GM21515 (cell line): ENCODE data around the gene ASPG.

ENCODE experiments used
- ATAC-seq: cut with Tn5 transposase; IDR thresholded peaks from one replicate; pipeline ENCODE4 v1.9.1; 2021; ENCODE audit not compliant: unreplicated experiment

Gene ASPG

DNA sequence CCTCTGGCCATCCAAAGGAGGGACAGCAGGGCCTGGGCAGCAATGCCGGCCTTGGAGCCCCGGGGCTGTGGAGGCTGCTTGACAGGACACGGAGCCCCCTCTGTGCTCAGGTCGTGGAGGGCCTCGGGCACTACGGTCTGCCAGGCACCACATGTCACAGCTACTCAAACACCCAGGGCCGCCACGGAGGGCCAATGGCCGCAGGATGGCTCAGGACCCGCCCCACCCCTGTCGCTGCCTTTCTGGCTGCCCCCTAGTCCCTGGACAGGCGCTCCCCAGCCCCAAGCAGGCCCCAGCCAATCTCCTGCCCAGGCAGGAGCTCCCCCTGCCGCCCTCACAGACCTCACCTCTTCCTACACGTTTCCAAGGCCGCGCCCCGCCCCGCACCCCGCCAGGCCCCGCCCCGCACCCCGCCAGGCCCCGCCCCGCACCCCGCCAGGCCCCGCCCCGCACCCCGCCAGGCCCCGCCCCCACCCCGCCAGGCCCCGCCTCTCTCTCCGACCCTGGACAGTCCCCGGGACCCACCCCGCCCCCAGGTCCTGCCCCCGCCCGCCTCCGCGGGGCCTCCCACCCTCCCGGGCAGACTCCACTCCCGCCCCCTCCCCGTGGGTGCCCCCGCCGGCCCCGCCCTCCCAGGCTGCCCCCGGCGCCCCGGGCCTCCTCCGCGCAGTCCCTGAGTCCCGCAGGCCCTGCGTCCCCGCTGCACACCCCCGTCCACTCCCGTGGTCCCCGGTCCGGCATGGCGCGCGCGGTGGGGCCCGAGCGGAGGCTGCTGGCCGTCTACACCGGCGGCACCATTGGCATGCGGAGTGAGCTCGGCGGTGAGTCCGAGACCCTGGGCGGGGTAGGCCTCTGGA, at the start of gene ASPG:
TSS of gene ASPG (plus strand) at position 669 of the 857 bp plus-strand sequence. CDS start at position 740, 71 bp downstream.
- ATAC-seq = no peak

DNA sequence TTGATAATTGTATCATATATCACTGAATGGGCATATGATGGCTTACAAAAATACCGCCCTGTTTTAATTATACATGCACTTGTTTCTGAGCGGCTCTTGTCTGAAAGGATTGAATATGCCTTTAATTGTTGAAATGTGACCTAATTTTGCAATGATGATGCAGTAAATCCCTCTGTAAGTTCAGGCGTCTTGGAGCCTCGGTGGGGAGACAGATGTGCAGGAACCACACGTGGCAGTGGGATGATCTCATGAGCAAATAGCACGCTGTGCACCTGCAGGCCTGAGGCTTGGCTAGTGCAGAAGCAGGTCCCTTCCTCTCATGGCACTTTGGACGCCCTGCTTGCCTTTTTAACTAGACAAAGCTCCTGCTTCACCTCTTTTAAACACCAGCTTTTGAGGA, 49.3 kb upstream of the ASPG start:
- no peak for ATAC-seq

DNA sequence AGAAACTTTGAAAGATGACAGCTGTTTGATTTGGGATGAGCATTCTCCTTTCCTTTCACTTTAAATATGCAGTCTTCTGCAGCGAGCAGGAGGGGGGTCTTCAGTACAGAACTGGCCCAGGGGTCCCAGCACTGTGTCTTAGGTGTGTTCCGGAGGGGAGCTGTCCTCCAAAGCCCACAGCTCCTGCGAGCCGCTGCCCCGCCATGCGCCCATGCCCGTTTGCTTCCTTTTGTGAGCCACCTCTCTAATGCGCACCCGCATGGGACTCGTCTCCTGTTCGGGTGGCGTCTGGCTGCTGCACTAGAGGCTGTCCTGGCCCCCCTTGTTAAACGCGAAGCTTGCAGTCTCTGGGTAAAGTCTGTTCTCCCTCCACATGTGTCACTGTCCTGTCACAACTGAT, 48.4 kb upstream of the ASPG start:
- ATAC-seq = no peak

DNA sequence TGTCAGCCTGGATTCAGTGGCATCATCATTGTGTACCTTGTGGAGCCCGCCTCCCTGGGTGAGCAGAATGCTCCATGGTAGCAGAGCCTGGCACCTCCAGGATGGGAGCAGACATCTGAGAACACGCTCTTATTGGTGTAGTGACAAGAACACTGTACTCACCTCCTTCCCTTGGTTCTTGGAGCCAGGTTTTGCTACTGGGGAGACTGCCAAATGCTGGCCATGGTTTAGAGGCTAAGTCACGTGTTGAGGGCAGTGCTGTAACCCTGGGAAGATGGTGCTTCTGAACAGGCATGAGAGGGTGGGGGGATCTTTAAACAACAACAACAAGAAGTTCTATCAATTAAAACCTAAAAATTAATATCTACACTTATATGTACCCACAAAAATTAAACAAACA, 47.6 kb upstream of the ASPG start:
- no peak for ATAC-seq

DNA sequence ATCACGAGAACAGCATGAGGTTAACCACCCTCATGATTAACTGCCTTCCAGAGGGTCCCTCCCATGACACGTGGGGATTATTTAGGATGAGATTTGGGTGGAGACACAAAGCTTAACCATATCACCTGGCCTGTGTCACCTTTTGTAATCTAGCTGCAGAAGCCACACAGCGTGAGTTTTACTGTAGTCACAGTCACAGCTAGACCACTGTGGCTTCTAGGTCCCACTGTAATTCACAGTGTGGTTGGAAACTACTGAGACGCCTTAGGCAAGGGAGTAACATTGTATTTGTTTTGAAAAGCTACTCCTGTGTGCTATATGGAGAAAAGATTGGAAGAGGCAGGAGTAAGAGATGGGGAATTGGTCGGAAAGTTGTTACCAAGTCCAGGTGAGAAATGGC, 46.3 kb upstream of the ASPG start:
- no peak for ATAC-seq

DNA sequence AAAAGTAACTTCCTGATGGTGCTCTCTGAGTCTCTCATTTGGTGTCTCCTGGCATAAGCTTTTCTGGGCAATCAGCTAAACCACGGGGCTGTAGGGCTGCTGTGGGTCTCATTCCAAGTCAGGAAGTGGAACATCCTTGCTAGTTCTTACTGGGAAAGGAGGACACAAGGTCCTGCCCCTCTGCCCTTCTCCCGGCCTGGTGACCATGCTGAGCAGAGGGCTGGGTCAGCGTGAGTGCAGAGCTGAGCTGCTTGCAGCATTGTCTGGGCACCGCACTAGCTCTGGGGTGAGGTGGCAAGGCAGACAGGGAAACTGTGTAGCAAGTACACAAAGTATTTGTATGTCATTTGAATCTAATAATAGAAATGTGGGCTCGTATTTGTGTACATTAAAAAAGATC, 45.0 kb upstream of the ASPG start:
- no peak for ATAC-seq

DNA sequence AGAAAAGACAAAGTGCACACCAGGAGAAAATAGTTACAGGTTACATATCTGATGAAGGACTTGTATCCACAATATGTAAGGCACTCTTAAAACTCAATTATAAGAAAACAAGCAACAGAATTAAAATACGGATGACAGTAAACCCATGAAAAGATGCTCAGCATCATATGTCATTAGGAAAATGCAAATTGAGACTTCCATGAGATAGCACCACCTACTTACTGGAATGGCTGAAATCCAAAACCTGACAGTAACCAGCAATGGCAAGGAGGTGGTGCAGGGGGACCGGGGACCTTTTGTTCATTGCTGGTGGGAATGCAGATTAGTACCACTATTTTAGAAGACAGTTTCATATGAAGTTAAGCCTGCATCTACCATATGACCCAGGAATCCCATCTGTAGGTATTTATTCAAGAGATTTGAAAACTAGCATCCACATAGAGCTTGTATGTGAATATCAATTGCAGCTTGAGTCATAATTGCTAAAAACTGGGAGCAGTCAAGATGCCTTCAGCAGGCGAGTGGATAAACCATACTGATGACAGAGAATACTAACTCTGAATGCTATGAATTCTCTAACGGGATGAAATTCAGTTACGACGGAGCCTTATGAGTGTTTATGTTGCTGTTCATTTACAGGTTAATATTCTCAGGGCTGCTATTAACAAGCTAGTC, 43.9 kb upstream of the ASPG start:
- ATAC-seq = no peak

DNA sequence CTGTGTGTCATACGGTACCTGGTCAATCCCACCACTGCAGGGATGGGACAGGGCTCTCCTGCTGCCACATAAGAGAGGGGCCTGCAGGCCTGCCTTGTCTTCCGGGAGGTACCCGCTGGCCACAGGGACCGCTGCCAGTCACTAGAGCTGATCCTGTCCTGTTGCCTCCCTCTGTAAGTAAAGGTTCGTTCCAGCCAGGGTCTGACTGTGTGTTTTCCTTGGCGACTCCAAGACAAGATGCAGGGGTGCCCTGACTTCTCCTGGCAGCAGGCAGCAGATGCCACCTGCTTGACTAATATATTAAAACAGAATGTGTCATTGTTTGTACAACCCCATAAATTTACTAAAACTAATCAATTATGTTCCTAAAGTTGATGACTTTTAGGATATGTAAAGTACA, 41.5 kb upstream of the ASPG start:
- no peak for ATAC-seq

DNA sequence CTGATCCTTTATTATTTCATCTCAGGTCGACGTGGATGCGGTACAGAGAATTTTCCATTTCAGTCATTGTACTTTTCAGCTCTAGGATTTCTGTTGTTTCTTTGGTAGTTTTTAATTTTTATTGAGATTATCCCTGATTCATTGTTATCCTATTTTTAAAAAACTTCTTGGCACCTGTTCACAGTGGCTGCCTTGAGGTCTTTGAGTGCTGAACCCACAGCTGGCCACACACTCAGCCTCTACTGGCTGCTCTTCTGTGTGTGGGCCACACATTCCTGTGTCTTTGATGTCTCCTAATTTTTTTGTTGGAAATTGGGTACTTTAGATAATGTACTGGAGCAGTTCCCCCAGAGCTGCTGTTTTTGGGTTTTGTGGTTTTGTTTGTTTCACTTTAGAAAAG, 37.7 kb upstream of the ASPG start:
- ATAC-seq = no peak

DNA sequence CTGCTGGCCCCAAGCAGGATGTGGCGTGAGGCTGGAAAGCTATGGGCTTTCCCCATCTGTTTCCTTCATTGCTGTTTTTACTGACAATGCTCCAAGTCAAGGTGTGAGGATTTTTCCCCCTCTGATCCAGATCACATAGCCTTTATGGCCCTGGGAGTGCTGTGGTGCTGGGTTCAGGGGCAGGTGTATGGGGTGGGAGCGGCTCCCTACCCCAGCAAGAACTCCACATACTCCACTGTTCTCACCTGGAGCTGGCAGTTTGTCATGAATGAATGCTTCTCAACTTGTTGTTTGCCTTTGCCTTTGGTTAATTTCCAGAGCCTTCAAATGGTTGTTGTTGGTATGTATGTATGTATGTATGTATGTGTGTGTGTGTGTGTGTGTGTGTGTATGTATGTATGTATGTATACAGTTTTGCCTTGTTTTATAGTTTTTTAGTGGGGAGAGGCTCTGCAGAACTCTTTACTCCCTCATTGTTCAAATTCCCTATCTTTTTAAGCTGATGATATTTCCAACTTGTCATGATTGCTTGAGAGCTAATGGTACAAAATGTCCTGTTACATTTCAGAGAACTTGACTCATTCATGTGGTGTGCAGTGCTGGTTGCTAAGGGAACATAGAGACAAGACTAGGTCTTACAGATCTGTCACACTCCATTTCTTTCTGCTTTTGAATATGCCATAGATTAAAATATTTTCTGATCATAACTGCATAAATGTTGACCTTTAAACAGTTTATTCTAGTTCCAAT, 36.6 kb upstream of the ASPG start:
- no peak for ATAC-seq

DNA sequence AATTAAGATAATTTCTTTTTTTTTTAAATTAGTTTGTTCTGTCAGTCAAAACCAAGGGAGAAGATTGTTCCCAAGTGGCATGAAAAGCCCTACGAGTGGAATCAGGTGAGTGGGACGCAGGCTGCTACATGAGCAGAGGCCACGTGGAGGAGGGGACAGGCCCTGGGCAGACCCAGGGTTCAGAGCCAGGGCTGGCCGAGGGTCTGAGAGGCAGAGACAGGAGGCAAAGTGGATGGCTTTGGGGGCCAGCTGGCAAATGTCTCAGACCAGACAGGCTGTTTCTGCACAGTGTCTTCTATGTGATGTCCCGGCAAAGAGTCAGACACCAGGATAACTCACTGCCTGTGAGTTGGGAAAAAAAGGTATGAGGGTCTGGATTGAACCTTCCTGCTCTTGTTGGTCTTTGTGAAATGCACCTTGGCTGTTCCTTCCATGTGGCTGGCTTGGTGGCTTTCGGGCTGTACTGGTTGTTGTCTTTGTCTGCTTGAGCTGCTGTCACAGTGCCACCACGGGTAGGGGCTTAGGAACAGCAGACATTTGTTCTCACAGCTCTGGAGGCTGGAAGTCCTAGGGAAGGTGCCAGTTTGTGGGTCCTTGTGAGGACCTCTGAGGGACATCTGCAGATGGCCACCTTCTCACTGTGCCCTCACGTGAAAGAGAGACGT, 35.8 kb upstream of the ASPG start:
- ATAC-seq = no peak

DNA sequence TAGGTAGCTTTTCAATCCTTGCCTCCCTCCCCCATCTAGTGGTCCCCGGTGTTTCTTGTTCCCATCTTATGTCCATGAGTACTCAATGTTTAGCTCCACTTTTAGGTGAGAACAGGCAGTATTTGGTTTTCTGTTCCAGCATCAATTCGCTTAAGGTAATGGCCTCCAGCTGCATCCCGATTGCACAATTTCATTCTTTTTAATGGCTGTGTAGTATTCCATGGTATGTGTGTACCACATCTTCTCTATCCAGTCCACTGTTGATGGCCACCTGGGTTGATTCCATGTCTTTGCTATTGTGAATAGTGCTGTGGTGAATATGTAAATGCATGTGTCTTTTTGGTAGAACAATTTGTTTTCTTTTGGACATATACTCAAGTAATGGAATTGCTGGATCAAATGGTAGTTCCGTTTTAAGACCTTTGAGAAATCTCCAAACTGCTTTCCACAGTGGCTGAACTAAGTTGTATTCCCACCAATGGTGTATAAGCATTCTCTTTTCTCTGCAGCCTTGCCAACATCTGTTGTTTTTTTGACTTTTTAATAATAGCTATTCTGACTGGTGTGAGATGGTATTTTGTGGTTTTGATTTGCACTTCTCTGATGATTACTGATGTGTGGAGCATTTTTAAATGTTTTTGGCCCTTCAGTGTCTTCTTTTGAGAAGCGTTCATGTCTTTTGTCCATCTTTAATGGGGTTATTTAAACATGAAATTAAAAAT, 34.2 kb upstream of the ASPG start:
- no peak for ATAC-seq

DNA sequence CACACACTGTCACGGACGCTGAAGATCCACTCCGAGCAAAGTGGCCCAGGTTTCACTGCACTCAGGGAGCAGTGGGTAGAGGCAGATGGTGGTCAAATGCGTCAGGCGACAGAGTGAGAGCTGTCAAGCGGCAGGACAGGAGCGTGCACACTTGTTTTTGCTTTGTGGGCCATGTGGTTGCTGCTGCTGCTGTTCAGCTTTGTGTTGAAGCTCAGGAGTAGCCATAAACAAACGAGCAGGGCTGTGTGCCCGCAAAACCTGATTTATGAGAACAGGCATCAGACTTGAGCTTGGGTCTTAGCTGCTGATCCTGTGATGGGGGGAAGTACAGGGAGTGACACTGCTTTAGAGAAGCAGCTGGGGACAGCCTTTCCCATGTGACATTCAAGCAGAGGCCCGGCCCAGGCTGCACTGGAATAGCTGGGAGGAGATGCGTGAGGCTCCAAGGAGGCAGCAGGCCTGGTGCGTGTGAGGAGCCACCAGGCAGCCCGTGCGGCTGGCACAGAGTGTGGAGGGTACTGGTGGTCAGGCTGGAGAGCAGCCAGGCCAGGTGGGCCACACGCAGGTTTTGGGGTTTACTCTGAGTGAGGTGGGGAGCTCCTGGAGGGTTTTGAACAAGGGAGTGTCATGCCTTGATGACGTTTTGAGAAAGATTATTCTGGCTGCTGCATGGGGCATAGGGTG, 31.1 kb upstream of the ASPG start:
- no peak for ATAC-seq

DNA sequence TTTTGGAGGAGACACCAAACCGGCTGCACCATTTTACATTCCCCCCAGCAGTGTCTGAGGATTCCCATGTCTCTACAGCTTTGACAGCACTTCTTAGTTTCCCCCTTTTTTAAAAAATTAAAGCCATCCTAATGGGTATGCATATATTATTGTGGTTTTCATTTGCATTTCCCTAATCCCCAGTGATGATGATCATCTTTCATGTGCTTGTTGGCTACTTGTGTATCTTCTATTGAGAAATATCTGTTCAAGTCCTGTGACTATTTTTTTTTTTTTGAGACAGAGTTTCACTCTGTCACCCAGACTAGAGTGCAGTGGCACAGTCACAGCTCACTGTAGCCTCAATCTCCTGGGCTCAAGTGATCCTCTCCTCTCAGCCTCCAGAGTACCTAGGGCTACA, 23.2 kb upstream of the ASPG start:
- ATAC-seq = no peak

DNA sequence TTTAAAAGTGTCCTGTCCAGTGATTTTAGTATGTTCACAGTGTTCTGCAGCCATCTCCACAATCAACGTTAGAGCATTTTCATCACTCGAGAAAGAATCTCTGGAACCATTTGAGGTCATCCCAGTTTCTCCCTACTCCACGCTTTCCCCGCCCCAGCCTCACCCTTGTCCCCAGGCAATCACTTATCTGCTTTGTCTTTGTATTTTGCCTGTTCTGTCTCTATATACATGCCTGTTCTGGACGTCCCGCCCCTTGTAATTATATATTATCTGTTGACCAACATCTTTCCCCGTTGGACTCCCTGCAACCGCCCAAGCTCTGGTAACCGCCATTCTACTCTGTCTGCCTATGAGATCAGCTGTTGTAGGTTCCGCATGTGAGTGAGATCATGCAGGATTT, 21.5 kb upstream of the ASPG start:
- ATAC-seq = no peak

DNA sequence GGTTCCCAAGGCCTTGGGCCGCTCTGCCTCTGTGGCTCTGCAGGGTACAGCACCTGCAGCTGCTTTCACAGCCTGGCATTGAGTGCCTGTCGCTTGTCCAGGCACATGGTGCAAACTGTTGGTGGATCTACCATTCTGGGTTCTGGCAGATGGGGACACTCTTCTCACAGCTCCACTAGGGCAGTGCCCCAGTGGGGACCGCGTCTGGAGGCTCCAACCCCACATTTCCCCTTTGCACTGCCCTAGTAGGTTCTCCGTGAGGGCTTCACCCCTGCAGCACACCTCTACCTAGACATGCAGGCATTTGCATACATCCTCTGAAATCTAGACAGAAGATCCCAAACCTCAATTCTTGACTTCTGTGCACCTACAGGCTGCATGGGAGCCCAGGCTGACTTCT, 19.2 kb upstream of the ASPG start:
- ATAC-seq = no peak

DNA sequence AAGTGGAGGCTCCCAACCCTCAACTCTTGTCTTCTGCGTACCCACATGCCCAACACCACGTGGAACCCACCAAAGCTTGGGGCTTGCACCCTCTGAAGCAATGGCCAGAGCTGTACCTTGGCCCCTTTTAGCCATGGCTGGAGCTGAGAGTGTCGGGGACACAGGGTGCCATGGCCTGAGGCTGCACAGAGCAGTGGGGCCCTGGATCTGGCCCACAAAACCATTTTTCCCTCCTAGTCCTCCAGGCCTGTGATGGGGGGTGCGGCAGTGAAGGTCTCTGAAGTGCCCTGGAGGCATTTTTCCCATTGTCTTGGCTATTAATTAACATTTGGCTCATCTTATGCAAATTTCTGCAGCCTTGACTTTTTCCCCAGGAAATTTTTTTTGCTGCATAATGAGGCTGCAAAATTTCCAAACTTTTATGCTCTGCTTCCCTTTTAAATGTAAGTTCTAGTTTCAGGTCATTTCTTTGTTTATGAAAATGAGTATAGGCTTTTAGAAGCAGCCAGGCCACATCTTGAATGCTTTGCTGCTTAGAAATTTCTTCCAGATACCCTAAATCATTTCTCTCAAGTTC, 18.7 kb upstream of the ASPG start:
- no peak for ATAC-seq

DNA sequence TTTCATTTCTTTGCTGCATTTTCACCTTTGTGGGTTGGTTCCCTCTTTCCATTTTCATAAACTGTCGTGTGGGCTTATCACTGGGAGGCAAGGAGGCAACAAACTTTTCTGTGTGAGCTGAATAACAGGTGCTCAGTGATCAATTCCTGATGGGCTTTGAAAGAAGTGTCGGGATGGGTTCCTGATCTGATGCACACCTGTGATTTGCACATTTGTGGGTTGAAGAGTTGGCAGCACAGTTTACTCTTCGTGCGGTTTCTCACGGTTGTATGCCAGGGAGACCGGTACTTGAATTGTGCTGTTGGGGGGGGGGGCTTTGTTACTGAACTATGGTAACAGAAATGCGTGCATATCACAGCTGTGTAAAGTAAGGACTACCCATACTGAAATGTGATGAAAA, 16.0 kb upstream of the ASPG start:
- ATAC-seq = no peak

DNA sequence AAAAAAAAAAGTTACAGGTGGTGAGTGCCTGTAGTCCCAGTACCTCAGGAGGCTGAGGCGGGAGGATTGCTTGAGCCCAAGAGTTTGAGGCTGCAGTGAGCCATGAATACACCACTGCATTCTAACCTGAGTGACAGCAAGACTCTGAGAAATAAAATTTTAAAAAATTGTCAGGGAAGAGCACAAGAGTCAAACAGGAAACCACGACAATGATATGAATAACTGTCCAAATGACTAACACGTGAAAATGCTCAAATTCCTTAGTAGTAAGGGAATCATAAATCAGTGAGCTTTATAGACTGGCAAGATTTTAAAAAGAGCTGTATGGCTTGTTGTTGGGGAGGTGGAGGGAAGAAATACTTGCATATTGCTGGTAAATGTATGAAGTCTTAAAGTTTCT, 12.9 kb upstream of the ASPG start:
- no peak for ATAC-seq

DNA sequence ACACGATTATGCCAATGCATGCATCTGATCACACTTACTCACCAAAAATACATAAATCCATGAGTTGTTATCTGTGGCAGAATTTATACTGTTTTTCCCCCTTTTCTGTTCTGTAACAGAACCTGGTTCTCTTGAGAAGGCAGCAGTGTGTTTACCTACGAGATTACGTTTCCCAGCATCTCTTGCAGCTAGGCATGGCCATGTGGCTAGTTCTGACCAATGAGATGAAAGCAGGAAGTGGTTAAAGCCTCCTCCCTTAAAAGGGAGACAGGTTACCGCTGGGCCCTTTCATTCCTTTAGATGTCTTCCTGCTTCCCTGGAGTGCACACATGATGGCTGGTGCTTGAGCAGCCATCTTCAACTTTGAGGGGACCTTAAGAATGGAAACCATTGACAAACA, 11.7 kb upstream of the ASPG start:
- ATAC-seq = no peak
